Pancreas (tissue), 10 donors: ENCODE measurements around the gene INPP5D. TPM values are rescaled to one million over a fixed set of nuclear protein-coding genes. Genes with fewer than 3 reads are reported as not detected.

Source experiments
- ATAC-seq, 4 donors: fragments of 200-7000 bp; cut with Tn5 transposase; one replicate each; pipeline versions ENCODE4 v1.8.0 to v1.9.1; 2020; ENCODE audit warnings: mild to moderate bottlenecking in 4 of 4, moderate library complexity in 4 of 4
- DNase-seq, 6 donors: peaks; one replicate each; pipeline ENCODE4 v3.0.0-alpha.2; 2020
- FAIRE-seq: peaks from 2 replicates; lab custom pipeline; 2012; peaks lifted over from hg19 to GRCh38; lab: Jason Lieb, UNC
- H3K27ac ChIP-seq, 4 donors: fragments of 200-600 bp; sonication (generic); 1 replicate in 3 of 4; 2 replicates in 1 of 4; pipeline versions ENCODE4 v1.5.0 to v1.8.0; 2020
- H3K27me3 ChIP-seq, 4 donors: fragments of 200-600 bp; one replicate each; pipeline ENCODE4 v1.8.0; 2021
- H3K36me3 ChIP-seq, 3 donors: fragments of 200-600 bp; sonication (generic) in 1 of 3; one replicate each; pipeline versions ENCODE4 v1.5.0 to v1.8.0; 2020 to 2021
- H3K4me1 ChIP-seq, 3 donors: fragments of 200-600 bp; one replicate each; pipeline ENCODE4 v1.8.0; 2021
- H3K4me3 ChIP-seq, 4 donors: fragments of 200-600 bp; sonication (generic) in 2 of 4; one replicate each; pipeline versions ENCODE4 v1.5.0 to v1.8.0; 2020 to 2021
- H3K9me3 ChIP-seq, 4 donors: fragments of 200-600 bp; one replicate each; pipeline ENCODE4 v1.8.0; 2021
- CTCF ChIP-seq, 4 donors: fragments of 200-600 bp; sonication (generic) in 3 of 4; IDR thresholded peaks; one replicate each; pipeline versions ENCODE4 v1.5.0 to v1.8.0; 2021; ENCODE audit warnings: antibody characterized with exemption in 4 of 4
- WGBS, 2 donors: extraction: QIAGEN DNeasy Blood & Tissue Kit; methylation state at CpG; one replicate each; pipeline ENCODE4 v1.1.7; 2013; 5-methylcytosine and 5-hydroxymethylcytosine counted together
- intact Hi-C, 3 donors: fragments of 100-400 bp; cut with DNase I; formaldehyde crosslinking; loops; one replicate each; pipeline versions ENCODE4 v1.11.1 to v1.14.2; 2022
- polyA plus RNA-seq, 2 donors: library from polyadenylated mRNA; stranded (reverse); fragments of 200-250 nt; gene quantifications; one replicate each; pipeline ENCODE4 v1.2.3, GENCODE V29; 2013
- total RNA-seq, 6 donors: library from RNA; stranded (reverse); fragmentation: NEBNext Ultra II Directional in 4 of 6; extraction: Animal tissue kit (Norgen Biotek cat#: 25700) in 4 of 6; gene quantifications; one replicate each; pipeline versions ENCODE4 v1.2.1 to v1.2.4, GENCODE V29; 2021 to 2023
- donor health status: healthy with polysubstance abuse.
- donor health status: DM: no; HTN: no; CAD: no; lungs with moderate emphysema.
- donor health status: DM: no; HTN: no; CAD: no.
- donor health status: control.
- donor health status: control.
- donor health status: Bipolar disorder and iron deficiency.
- donor health status: DM: yes; HTN: yes; CAD: no.
- donor health status: DM: no; HTN: no; CAD: no.
- donor health status: DM: no; HTN: no; CAD: no.
- donor health status: DM: yes; HTN: yes; CAD: no.

Gene INPP5D
- total and polyA plus RNA-seq, 8 donors = 1.1 to 11.4 (median 2.3) TPM

GRCh38 chr2:233165543-233165894, 105.4 kb downstream of the INPP5D start:
- H3K9me3 ChIP-seq = no peaks in the 10 kb centered on the region
- no peak for DNase-seq
- H3K27ac ChIP-seq = no peak overlapping the region
- FAIRE-seq = no peak
- no peak for ATAC-seq
- H3K4me3 ChIP-seq = no peak overlapping the region
- H3K36me3 ChIP-seq = no peaks in the 10 kb centered on the region
- TF ChIP-seq CTCF (IDR thresholded peaks at IDR 0.05) = no peak
- whole genome bisulfite sequencing, 2 donors = 69 to 72% methylated on average over 4 of the region's 4 CpGs
- intact Hi-C loops = no loop called here
- H3K4me1 ChIP-seq = no peaks in the 10 kb centered on the region
- H3K27me3 ChIP-seq = no peaks in the 10 kb centered on the region

GRCh38 chr2:233165895-233166661, 105.9 kb downstream of the INPP5D start:
- TF ChIP-seq CTCF (IDR thresholded peaks at IDR 0.05) = no peak
- no peak overlapping the region for H3K27ac ChIP-seq
- peak in 1 of 6 donors; percentile 18 for DNase-seq
- H3K4me3 ChIP-seq = no peak overlapping the region
- H3K4me1 ChIP-seq = no peaks in the 10 kb centered on the region
- no peaks in the 10 kb centered on the region for H3K36me3 ChIP-seq
- WGBS, 2 donors = 55 to 63% methylated on average over 19 of the region's 19 CpGs
- intact Hi-C loops = no loop called here
- H3K27me3 ChIP-seq = no peaks in the 10 kb centered on the region
- peak in 3 of 4 donors; percentile 25 to 65 (median 63) for ATAC-seq
- H3K9me3 ChIP-seq = no peaks in the 10 kb centered on the region
- no peak for FAIRE-seq

- intact Hi-C loops = no loop called here
- WGBS, 2 donors = 66 to 76% methylated on average over 4 of the region's 4 CpGs
- no peak overlapping the region for H3K4me3 ChIP-seq
- ATAC-seq (no peak), FAIRE-seq (no peak), DNase-seq (no peak)
- H3K36me3 ChIP-seq = no peaks in the 10 kb centered on the region
- no peaks in the 10 kb centered on the region for H3K27me3 ChIP-seq
- no peaks in the 10 kb centered on the region for H3K4me1 ChIP-seq
- no peaks in the 10 kb centered on the region for H3K9me3 ChIP-seq
- no peak for TF ChIP-seq CTCF (IDR thresholded peaks at IDR 0.05)
- H3K27ac ChIP-seq = no peak overlapping the region
Observed at GRCh38 chr2:233168445-233168844, 108.3 kb downstream of the INPP5D start.

- WGBS, 2 donors = 77 to 83% methylated on average over 11 of the region's 11 CpGs
- ATAC-seq = no peak
- no peak for TF ChIP-seq CTCF (IDR thresholded peaks at IDR 0.05)
- Histone ChIP-seq H3K27ac (no peak overlapping the region), H3K36me3 (no peaks in the 10 kb centered on the region), H3K4me1 (no peaks in the 10 kb centered on the region), H3K27me3 (no peaks in the 10 kb centered on the region), H3K4me3 (no peak overlapping the region), H3K9me3 (no peaks in the 10 kb centered on the region)
- no peak for DNase-seq
- intact Hi-C loops = no loop called here
- no peak for FAIRE-seq
Observed at GRCh38 chr2:233168919-233169318, 108.8 kb downstream of the INPP5D start.

GRCh38 chr2:233171344-233171743, 111.2 kb downstream of the INPP5D start:
- H3K4me1 ChIP-seq = no peaks in the 10 kb centered on the region
- H3K4me3 ChIP-seq = no peak overlapping the region
- H3K9me3 ChIP-seq = no peaks in the 10 kb centered on the region
- ATAC-seq (no peak), DNase-seq (no peak), FAIRE-seq (no peak)
- H3K27me3 ChIP-seq = no peaks in the 10 kb centered on the region
- 91 to 93% methylated on average over 2 of the region's 2 CpGs for WGBS, 2 donors
- no peaks in the 10 kb centered on the region for H3K36me3 ChIP-seq
- intact Hi-C loops = no loop called here
- TF ChIP-seq CTCF (IDR thresholded peaks at IDR 0.05) = no peak
- no peak overlapping the region for H3K27ac ChIP-seq
